Smooth muscle cell (in vitro differentiated cells): ENCODE data around the gene SCN1A. TPM values are rescaled to one million over a fixed set of nuclear protein-coding genes. Genes with fewer than 3 reads are reported as not detected.

Experiments used
- DNase-seq: peaks from one replicate; lab custom pipeline; 2025; ENCODE audit not compliant: unreplicated experiment; lab: John Stamatoyannopoulos, UW
- H2AFZ ChIP-seq: fragments of 200-600 bp; sonication (generic); 2 replicates; pipeline ENCODE4 v1.6.0; 2016; ENCODE audit warnings: antibody characterized with exemption, low read depth, mild to moderate bottlenecking
- H3F3A ChIP-seq: fragments of 200-600 bp; sonication (generic); 2 replicates; pipeline ENCODE4 v1.6.0; 2017; ENCODE audit warnings: antibody characterized with exemption, low read depth
- H3K27ac ChIP-seq: fragments of 200-600 bp; sonication (generic); 2 replicates; pipeline ENCODE4 v1.5.1; 2016; ENCODE audit warnings: low read depth, mild to moderate bottlenecking
- H3K27me3 ChIP-seq: fragments of 200-600 bp; sonication (generic); 2 replicates; pipeline ENCODE4 v1.6.1; 2016; ENCODE audit warnings: low read depth, mild to moderate bottlenecking
- H3K36me3 ChIP-seq: fragments of 200-600 bp; sonication (generic); 2 replicates; pipeline ENCODE4 v1.5.1; 2016; ENCODE audit warnings: low read depth
- H3K4me1 ChIP-seq: fragments of 200-600 bp; sonication (generic); 2 replicates; pipeline ENCODE4 v1.5.1; 2016; ENCODE audit warnings: low read depth
- H3K4me2 ChIP-seq: fragments of 200-600 bp; sonication (generic); 2 replicates; pipeline ENCODE4 v1.6.0; 2016; ENCODE audit warnings: mild to moderate bottlenecking
- H3K4me3 ChIP-seq: fragments of 200-600 bp; sonication (generic); 2 replicates; pipeline ENCODE4 v1.5.1; 2016; ENCODE audit warnings: mild to moderate bottlenecking
- H3K79me2 ChIP-seq: fragments of 200-600 bp; sonication (generic); 2 replicates; pipeline ENCODE4 v1.6.0; 2016; ENCODE audit warnings: low read depth, mild to moderate bottlenecking
- H3K9ac ChIP-seq: fragments of 200-600 bp; sonication (generic); 2 replicates; pipeline ENCODE4 v1.6.0; 2016; ENCODE audit warnings: low read depth
- H3K9me3 ChIP-seq: fragments of 200-600 bp; sonication (generic); replicated peaks from 2 replicates; pipeline ENCODE4 v1.5.1; 2016; ENCODE audit warnings: low read depth
- H4K20me1 ChIP-seq: fragments of 200-600 bp; sonication (generic); 2 replicates; pipeline ENCODE4 v1.6.0; 2016; ENCODE audit warnings: low read depth
- CTCF ChIP-seq: fragments of 200-600 bp; sonication (generic); IDR thresholded peaks from 2 replicates; pipeline ENCODE4 v1.5.1; 2017; ENCODE audit warnings: borderline replicate concordance, mild to moderate bottlenecking, antibody characterized with exemption; ENCODE audit not compliant: insufficient read depth, poor library complexity, severe bottlenecking
- WGBS: methylation state at CpG from one replicate; pipeline ENCODE4 v1.1.7; 2016; ENCODE audit warnings: low lambda C conversion rate; 5-methylcytosine and 5-hydroxymethylcytosine counted together
- polyA plus RNA-seq: library from polyadenylated mRNA; unstranded; fragments of >200 nt; fragmentation: Nextera tagmentation; extraction: Ambion mirVana; gene quantifications from 2 replicates; pipeline ENCODE4 v1.2.1, GENCODE V29; 2016
- total RNA-seq: library from RNA; depleted of rRNA; stranded (reverse); fragments of >200 nt; gene quantifications from 2 replicates; pipeline ENCODE4 v1.2.3, GENCODE V29; 2014

SCN1A gene
- total and polyA plus RNA-seq, 2 experiments from 2014 or later = not detected

GRCh38 chr2:166135152-166135848 is 7.5 kb upstream of the SCN1A start:
- TF ChIP-seq CTCF = no peak
- H3K9ac ChIP-seq = no peak overlapping the region
- H3K4me3 ChIP-seq = no peak overlapping the region
- H2AFZ ChIP-seq = no peak overlapping the region
- no peaks in the 10 kb centered on the region for H3K4me1 ChIP-seq
- H4K20me1 ChIP-seq = no peaks in the 10 kb centered on the region
- peaks cover 8% of the 10 kb centered on the region for H3K27me3 ChIP-seq
- no peak for DNase-seq
- H3K36me3 ChIP-seq = no peaks in the 10 kb centered on the region
- H3K9me3 ChIP-seq = no peaks in the 10 kb centered on the region
- H3F3A ChIP-seq = no peaks in the 10 kb centered on the region
- H3K27ac ChIP-seq = no peak overlapping the region
- H3K79me2 ChIP-seq = no peaks in the 10 kb centered on the region
- no peak overlapping the region for H3K4me2 ChIP-seq
- WGBS = 77% methylated on average over 6 of the region's 6 CpGs

GRCh38 chr2:166134252-166135151 is 6.7 kb upstream of the SCN1A start:
- H4K20me1 ChIP-seq = no peaks in the 10 kb centered on the region
- H3K27ac ChIP-seq = no peak overlapping the region
- DNase-seq = no peak

GRCh38 chr2:166133653-166134052 is 5.8 kb upstream of the SCN1A start:
- no peak for TF ChIP-seq CTCF
- H2AFZ ChIP-seq = no peak overlapping the region
- H3K36me3 ChIP-seq = no peaks in the 10 kb centered on the region
- H3F3A ChIP-seq = no peaks in the 10 kb centered on the region
- H3K9me3 ChIP-seq = no peaks in the 10 kb centered on the region
- H3K9ac ChIP-seq = no peak overlapping the region
- H3K79me2 ChIP-seq = no peaks in the 10 kb centered on the region
- H3K4me3 ChIP-seq = no peak overlapping the region
- 84% methylated on average over 7 of the region's 7 CpGs for whole genome bisulfite sequencing
- no peaks in the 10 kb centered on the region for H3K4me1 ChIP-seq
- no peak overlapping the region for H3K27ac ChIP-seq
- no peak for DNase-seq
- H3K4me2 ChIP-seq = no peak overlapping the region
- no peaks in the 10 kb centered on the region for H4K20me1 ChIP-seq
- peaks cover 8% of the 10 kb centered on the region for H3K27me3 ChIP-seq

More at GRCh38 chr2:166134252-166135151, 6.7 kb upstream of the SCN1A start:
- H2AFZ ChIP-seq = no peak overlapping the region
- H3K4me1 ChIP-seq = no peaks in the 10 kb centered on the region
- TF ChIP-seq CTCF = no peak
- no peak overlapping the region for H3K9ac ChIP-seq
- no peaks in the 10 kb centered on the region for H3K9me3 ChIP-seq
- no peaks in the 10 kb centered on the region for H3K79me2 ChIP-seq
- no peak overlapping the region for H3K4me2 ChIP-seq
- peaks cover 8% of the 10 kb centered on the region for H3K27me3 ChIP-seq
- H3F3A ChIP-seq = no peaks in the 10 kb centered on the region
- WGBS = 74% methylated on average over 3 of the region's 3 CpGs
- no peaks in the 10 kb centered on the region for H3K36me3 ChIP-seq
- no peak overlapping the region for H3K4me3 ChIP-seq
